K562 (cell line): ENCODE data around the gene CCSER2. TPM values are rescaled to one million over a fixed set of nuclear protein-coding genes. Genes with fewer than 3 reads are reported as not detected.
"Not testable (repeated sequence)": the region's sequence is repeated elsewhere in the genome, so short reads cannot be mapped to it uniquely, and the experiment has no call there.

Experiments used
- ATF1 ChIP-seq, 2 experiments: fragments of 450-650 bp in 1 of 2; IDR thresholded peaks; 2 replicates each; pipeline ENCODE4 v1.6.1; 2016; ENCODE audit warnings: missing compliant biosample characterization in 1 of 2, missing genetic modification characterization in 1 of 2
- ATF7 ChIP-seq: fragments of 450-650 bp; IDR thresholded peaks from 2 replicates; pipeline ENCODE4 v1.7.1; 2014; ENCODE audit warnings: mild to moderate bottlenecking, moderate library complexity
- BRD9 ChIP-seq: fragments of 450-650 bp; IDR thresholded peaks from 2 replicates; pipeline ENCODE4 v1.6.1; 2018; ENCODE audit warnings: low read depth; ENCODE audit not compliant: partially characterized antibody
- CEBPB ChIP-seq: fragments of 450-650 bp; IDR thresholded peaks from 2 replicates; pipeline ENCODE4 v1.6.1; 2016; ENCODE audit warnings: missing genetic modification characterization, missing compliant biosample characterization
- HDAC1 ChIP-seq, 2 experiments: fragments of 450-650 bp; IDR thresholded peaks; 2 replicates each; pipeline ENCODE4 v1.6.1; 2016 to 2017; ENCODE audit warnings: inconsistent platforms in 1 of 2, mild to moderate bottlenecking in 1 of 2, moderate library complexity in 1 of 2
- HDAC2 ChIP-seq: fragments of 450-650 bp; IDR thresholded peaks from 2 replicates; pipeline ENCODE4 v1.6.1; 2016; ENCODE audit warnings: mild to moderate bottlenecking
- KDM5B ChIP-seq: fragments of 200-600 bp; sonication (generic); IDR thresholded peaks from 2 replicates; pipeline ENCODE4 v1.6.1; 2012; ENCODE audit warnings: low read depth, mild to moderate bottlenecking, moderate library complexity, low read length, control low read depth, inconsistent platforms; ENCODE audit not compliant: insufficient replicate concordance
- L3MBTL2 ChIP-seq: fragments of 450-650 bp; IDR thresholded peaks from 2 replicates; pipeline ENCODE4 v1.6.1; 2016; ENCODE audit warnings: mild to moderate bottlenecking, moderate library complexity
- NR2C1 ChIP-seq, 2 experiments: fragments of 450-650 bp; IDR thresholded peaks; 2 replicates each; pipeline ENCODE4 v1.6.1; 2017; ENCODE audit warnings: mild to moderate bottlenecking in 2 of 2, antibody characterized with exemption in 1 of 2, inconsistent platforms in 1 of 2, missing compliant biosample characterization in 1 of 2, missing genetic modification characterization in 1 of 2
- NR4A1 ChIP-seq, 2 experiments: fragments of 250-450 bp in 1 of 2; fragments of 450-650 bp in 1 of 2; sonication (Bioruptor Pico) in 1 of 2; IDR thresholded peaks; 2 replicates each; pipeline versions ENCODE4 v1.4.0 to v1.6.1; 2016 to 2020; ENCODE audit warnings: mild to moderate bottlenecking in 2 of 2, missing compliant biosample characterization in 1 of 2, missing genetic modification characterization in 1 of 2, moderate library complexity in 1 of 2
- POLR2B ChIP-seq: fragments of 450-650 bp; IDR thresholded peaks from 2 replicates; pipeline ENCODE4 v1.6.1; 2018; ENCODE audit warnings: low read depth; ENCODE audit not compliant: partially characterized antibody
- POLR2G ChIP-seq: fragments of 200-400 bp; formaldehyde crosslinking; IDR thresholded peaks from 2 replicates; pipeline ENCODE4 v1.6.1; 2017; ENCODE audit warnings: low read depth, mild to moderate bottlenecking, antibody characterized with exemption, low read length, moderate library complexity
- RBFOX2 ChIP-seq: fragments of 200-400 bp; formaldehyde crosslinking; IDR thresholded peaks from 2 replicates; pipeline ENCODE4 v1.6.1; 2017; ENCODE audit warnings: low read depth, mild to moderate bottlenecking, low read length, moderate library complexity
- SMAD4 ChIP-seq: fragments of 250-450 bp; sonication (Bioruptor Pico); conservative IDR thresholded peaks from 2 replicates; pipeline ENCODE4 v1.8.0; 2021; ENCODE audit warnings: inconsistent platforms, mild to moderate bottlenecking, moderate library complexity
- SMARCA4 ChIP-seq: fragments of 450-650 bp; IDR thresholded peaks from 2 replicates; pipeline ENCODE4 v1.6.1; 2016
- SP1 ChIP-seq: sonication (generic); formaldehyde crosslinking; IDR thresholded peaks from 2 replicates; pipeline ENCODE4 v1.8.1; 2022; ENCODE audit warnings: mild to moderate bottlenecking, missing genetic modification reagents
- SUPT5H ChIP-seq: fragments of 450-650 bp; IDR thresholded peaks from 2 replicates; pipeline ENCODE4 v1.6.1; 2016
- polyA plus RNA-seq, 8 experiments: library from polyadenylated mRNA; depleted of rRNA in 4 of 8; stranded (reverse) in 5 of 8; unstranded in 3 of 8; fragments of >200 nt; fragmentation: Nextera tagmentation in 2 of 8; fragmentation: Illumina TruSeq in 1 of 8; extraction: Ambion mirVana in 2 of 8; extraction: Trizol in 1 of 8; gene quantifications; 2 replicates each; pipeline versions ENCODE4 v1.2.1 to v1.2.3, GENCODE V29; 2011 to 2014; ENCODE audit warnings: inconsistent platforms in 1 of 8, missing spikeins in 1 of 8
- total RNA-seq, 7 experiments: library from RNA; depleted of rRNA in 6 of 7; stranded (reverse); fragments of >200 nt in 6 of 7; fragmentation: Illumina TruSeq in 2 of 7; extraction: Trizol in 2 of 7; gene quantifications; 2 replicates each; pipeline versions ENCODE4 v1.2.1 to v1.2.3, GENCODE V29; 2011 to 2021; ENCODE audit warnings: low replicate concordance in 1 of 7
- TF ChIP-seq, protein P1 (sequence below), 2 experiments: fragments of 450-650 bp in 1 of 2; sonication (generic) in 1 of 2; formaldehyde crosslinking in 1 of 2; IDR thresholded peaks; 2 replicates each; pipeline versions ENCODE4 v1.7.1 to v1.9.0; 2016 to 2022; ENCODE audit warnings: inconsistent platforms in 1 of 2, mild to moderate bottlenecking in 1 of 2, missing genetic modification reagents in 1 of 2
- TF ChIP-seq, protein P2 (sequence below): sonication (generic); formaldehyde crosslinking; IDR thresholded peaks from 2 replicates; pipeline ENCODE4 v1.9.0; 2022; ENCODE audit warnings: mild to moderate bottlenecking, missing genetic modification reagents

Gene CCSER2
- total and polyA plus RNA-seq, 9 of the 15 experiments (the other 6 are each of a cell fraction or from before 2014, with no cell fraction given): 2.7 to 15.1 (median 9.7) TPM

DNA sequence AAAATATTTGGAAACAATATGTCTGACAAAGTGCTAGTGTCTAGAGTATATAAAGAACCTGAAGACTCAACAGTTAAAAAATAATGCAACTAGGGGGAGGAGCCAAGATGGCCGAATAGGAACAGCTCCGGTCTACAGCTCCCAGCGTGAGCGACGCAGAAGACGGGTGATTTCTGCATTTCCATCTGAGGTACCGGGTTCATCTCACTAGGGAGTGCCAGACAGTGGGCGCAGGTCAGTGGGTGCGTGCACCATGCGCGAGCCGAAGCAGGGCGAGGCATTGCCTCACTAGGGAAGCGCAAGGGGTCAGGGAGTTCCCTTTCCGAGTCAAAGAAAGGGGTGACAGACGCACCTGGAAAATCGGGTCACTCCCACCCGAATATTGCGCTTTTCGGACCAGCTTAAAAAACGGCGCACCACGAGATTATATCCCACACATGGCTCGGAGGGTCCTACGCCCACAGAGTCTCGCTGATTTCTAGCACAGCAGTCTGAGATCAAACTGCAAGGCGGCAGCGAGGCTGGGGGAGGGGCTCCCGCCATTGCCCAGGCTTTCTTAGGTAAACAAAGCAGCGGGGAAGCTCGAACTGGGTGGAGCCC is 48.4 kb upstream of the CCSER2 start (continued):
- peak in 1 of 2 experiments; percentile 57; a peak in 2 of 4 replicates for TF ChIP-seq HDAC1 (IDR thresholded peaks at IDR 0.05)
- TF ChIP-seq BRD9: peak; percentile 73
- TF ChIP-seq RBFOX2: peak; percentile 46; the same call in 1 of the 2 replicates
- 0 out of 2 replicates have a peak, but pooled peaks have one; percentile 20 for TF ChIP-seq SP1
- peak; percentile 82 for TF ChIP-seq L3MBTL2
- TF ChIP-seq CEBPB (tag): peak; percentile 64
- TF ChIP-seq ATF1, NR4A1 (CRISPR knock-in tag; IDR thresholded peaks at IDR 0.05): not testable (repeated sequence)
- TF ChIP-seq ATF1 (tag; IDR thresholded peaks at IDR 0.05): peak; percentile 66
- TF ChIP-seq KDM5B: peak; percentile 31
- peak; percentile 63 for TF ChIP-seq SMAD4 (CRISPR knock-in tag)
- TF ChIP-seq HDAC2: peak; percentile 80
- 0 out of 2 replicates have a peak, but pooled peaks have one; percentile 57 for TF ChIP-seq NR4A1 (tag; IDR thresholded peaks at IDR 0.05)
- peak; percentile 40; the same call in 1 of the 2 replicates for TF ChIP-seq SMARCA4
- TF ChIP-seq SUPT5H: peak; percentile 60
- TF ChIP-seq, protein P1, sequence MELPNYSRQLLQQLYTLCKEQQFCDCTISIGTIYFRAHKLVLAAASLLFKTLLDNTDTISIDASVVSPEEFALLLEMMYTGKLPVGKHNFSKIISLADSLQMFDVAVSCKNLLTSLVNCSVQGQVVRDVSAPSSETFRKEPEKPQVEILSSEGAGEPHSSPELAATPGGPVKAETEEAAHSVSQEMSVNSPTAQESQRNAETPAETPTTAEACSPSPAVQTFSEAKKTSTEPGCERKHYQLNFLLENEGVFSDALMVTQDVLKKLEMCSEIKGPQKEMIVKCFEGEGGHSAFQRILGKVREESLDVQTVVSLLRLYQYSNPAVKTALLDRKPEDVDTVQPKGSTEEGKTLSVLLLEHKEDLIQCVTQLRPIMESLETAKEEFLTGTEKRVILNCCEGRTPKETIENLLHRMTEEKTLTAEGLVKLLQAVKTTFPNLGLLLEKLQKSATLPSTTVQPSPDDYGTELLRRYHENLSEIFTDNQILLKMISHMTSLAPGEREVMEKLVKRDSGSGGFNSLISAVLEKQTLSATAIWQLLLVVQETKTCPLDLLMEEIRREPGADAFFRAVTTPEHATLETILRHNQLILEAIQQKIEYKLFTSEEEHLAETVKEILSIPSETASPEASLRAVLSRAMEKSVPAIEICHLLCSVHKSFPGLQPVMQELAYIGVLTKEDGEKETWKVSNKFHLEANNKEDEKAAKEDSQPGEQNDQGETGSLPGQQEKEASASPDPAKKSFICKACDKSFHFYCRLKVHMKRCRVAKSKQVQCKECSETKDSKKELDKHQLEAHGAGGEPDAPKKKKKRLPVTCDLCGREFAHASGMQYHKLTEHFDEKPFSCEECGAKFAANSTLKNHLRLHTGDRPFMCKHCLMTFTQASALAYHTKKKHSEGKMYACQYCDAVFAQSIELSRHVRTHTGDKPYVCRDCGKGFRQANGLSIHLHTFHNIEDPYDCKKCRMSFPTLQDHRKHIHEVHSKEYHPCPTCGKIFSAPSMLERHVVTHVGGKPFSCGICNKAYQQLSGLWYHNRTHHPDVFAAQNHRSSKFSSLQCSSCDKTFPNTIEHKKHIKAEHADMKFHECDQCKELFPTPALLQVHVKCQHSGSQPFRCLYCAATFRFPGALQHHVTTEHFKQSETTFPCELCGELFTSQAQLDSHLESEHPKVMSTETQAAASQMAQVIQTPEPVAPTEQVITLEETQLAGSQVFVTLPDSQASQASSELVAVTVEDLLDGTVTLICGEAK (IDR thresholded peaks at IDR 0.05): 0 out of 2 replicates have a peak, but pooled peaks have one; percentile 1
- TF ChIP-seq, protein P1 (CRISPR knock-in tag; IDR thresholded peaks at IDR 0.05): not testable (repeated sequence)
- TF ChIP-seq NR2C1 (IDR thresholded peaks at IDR 0.05): peak; percentile 57
- peak; percentile 28; the same call in 1 of the 2 replicates for TF ChIP-seq NR2C1 (tag; IDR thresholded peaks at IDR 0.05)
- TF ChIP-seq, protein P2, sequence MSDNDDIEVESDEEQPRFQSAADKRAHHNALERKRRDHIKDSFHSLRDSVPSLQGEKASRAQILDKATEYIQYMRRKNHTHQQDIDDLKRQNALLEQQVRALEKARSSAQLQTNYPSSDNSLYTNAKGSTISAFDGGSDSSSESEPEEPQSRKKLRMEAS (CRISPR knock-in tag): peak; percentile 52; the same call in 1 of the 2 replicates
- TF ChIP-seq ATF7: peak; percentile 45; the same call in 1 of the 2 replicates
- peak; percentile 49 for TF ChIP-seq POLR2B
- TF ChIP-seq POLR2G: peak; percentile 50
